ENCODE measurements around the gene NCKAP1.

- TF ChIP-seq CUX1 (IDR thresholded peaks at IDR 0.05; ENCODE audit: insufficient replicate concordance, low read depth, low read length) (no peak), CTCF (IDR thresholded peaks at IDR 0.05 in 2 of 3, conservative IDR thresholded peaks at IDR 0.05 in 1 of 3; ENCODE audit: control insufficient read depth in 2 of 3, extremely low read depth in 1 of 3, insufficient read depth in 1 of 3, low read depth in 3 of 3, low read length in 3 of 3) (no peak), PAX5 (IDR thresholded peaks at IDR 0.05; ENCODE audit: borderline replicate concordance, low read depth, low read length) (no peak), POLR2AphosphoS5 (IDR thresholded peaks at IDR 0.05; ENCODE audit: low read length) (no peak)
These were observed 24.8 kb upstream of the NCKAP1 start for GRCh38 chr2:183063083-183063482.
